Measurements from ENCODE around the gene RIT2.

GRCh38 chr18:43093646-43094045, 21.8 kb downstream of the RIT2 start:
- TF ChIP-seq ISL1 (CRISPR knock-in tag; IDR thresholded peaks at IDR 0.05) = no peak
- TF ChIP-seq CSDC2 (CRISPR knock-in tag; IDR thresholded peaks at IDR 0.05) = no peak
- no peak for TF ChIP-seq ZNF565 (CRISPR knock-in tag; conservative IDR thresholded peaks at IDR 0.05; ENCODE audit: low read depth)
- TF ChIP-seq ZNF8 (CRISPR knock-in tag; IDR thresholded peaks at IDR 0.05) = no peak
- TF ChIP-seq TSHZ2 (CRISPR knock-in tag; IDR thresholded peaks at IDR 0.05) = no peak
- no peak for TF ChIP-seq RARB (CRISPR knock-in tag; IDR thresholded peaks at IDR 0.05)

All from SK-N-SH treated with all-trans-retinoic acid at 6 μM for 48 hours (cell line).